SJSA1 (cell line): ENCODE measurements around the gene PEAK1. TPM values are rescaled to one million over a fixed set of nuclear protein-coding genes. Genes with fewer than 3 reads are reported as not detected.
"Not testable (repeated sequence)": the region's sequence is repeated elsewhere in the genome, so short reads cannot be mapped to it uniquely, and the experiment has no call there.

ENCODE experiments used
- DNase-seq, 2 experiments: peaks; one replicate each; pipeline ENCODE4 v3.0.0-alpha.2; 2015 to 2020; ENCODE audit warnings: low spot score in 2 of 2, low read depth in 1 of 2
- H3K27ac ChIP-seq: fragments of 250-450 bp; sonication (Bioruptor Pico); 2 replicates; pipeline ENCODE4 v1.5.1; 2020; ENCODE audit warnings: mild to moderate bottlenecking, moderate library complexity
- H3K27me3 ChIP-seq: fragments of 250-450 bp; sonication (Bioruptor Pico); replicated peaks from 2 replicates; pipeline ENCODE4 v1.5.1; 2020; ENCODE audit warnings: mild to moderate bottlenecking, moderate library complexity
- H3K36me3 ChIP-seq: fragments of 250-450 bp; sonication (Bioruptor Pico); 2 replicates; pipeline ENCODE4 v1.5.1; 2020; ENCODE audit warnings: mild to moderate bottlenecking
- H3K4me1 ChIP-seq: fragments of 250-450 bp; sonication (Bioruptor Pico); replicated peaks from 2 replicates; pipeline ENCODE4 v1.6.1; 2021; ENCODE audit warnings: mild to moderate bottlenecking
- H3K4me3 ChIP-seq: fragments of 250-450 bp; sonication (Bioruptor Pico); 2 replicates; pipeline ENCODE4 v1.5.1; 2020; ENCODE audit warnings: mild to moderate bottlenecking
- H3K9me3 ChIP-seq: fragments of 250-450 bp; sonication (Bioruptor Pico); replicated peaks from 2 replicates; pipeline ENCODE4 v1.5.1; 2020; ENCODE audit warnings: mild to moderate bottlenecking
- total RNA-seq: library from RNA; depleted of rRNA; stranded (reverse); fragments of >200 nt; shearing (Covaris generic); gene quantifications from 2 replicates; pipeline ENCODE4 v1.2.3, GENCODE V29; 2014

Gene PEAK1
- total RNA-seq, 1 experiment from 2014 or later, result 57.3 TPM

DNA sequence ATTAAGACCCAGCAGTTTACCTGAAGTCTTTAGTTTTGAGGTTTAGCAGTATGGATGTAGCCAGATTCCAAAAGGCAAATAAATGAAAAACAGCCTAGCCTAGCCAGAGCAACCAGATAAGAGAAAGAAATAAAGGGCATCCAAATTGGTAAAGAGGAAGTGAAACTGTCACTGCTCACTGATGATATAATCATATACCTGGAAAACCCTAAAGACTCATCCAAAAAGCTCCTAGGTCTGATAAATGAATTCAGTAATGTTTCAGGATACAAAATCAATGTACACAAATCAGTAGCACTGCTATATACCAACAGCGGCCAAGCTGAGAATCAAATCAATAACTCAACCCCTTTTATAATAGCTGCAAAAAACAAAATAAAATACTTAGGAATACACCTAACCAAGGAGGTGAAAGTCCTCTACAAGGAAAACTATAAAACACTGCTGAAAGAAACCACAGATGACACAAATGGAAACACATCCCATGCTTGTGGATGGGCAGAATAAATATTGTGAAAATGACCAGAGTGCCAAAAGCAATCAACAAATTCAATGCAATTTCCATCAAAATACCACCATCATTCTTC is 13.6 kb downstream of the PEAK1 start:
- not testable (repeated sequence) for DNase-seq, H3K9me3 ChIP-seq, H3K36me3 ChIP-seq

GRCh38 chr15:77402740-77403379 is 17.0 kb downstream of the PEAK1 start:
- peak overlapping the region; percentile 9; the same call in 1 of the 2 replicates for H3K27ac ChIP-seq
- peaks cover 15% of the 10 kb centered on the region for H3K4me1 ChIP-seq
- H3K36me3 ChIP-seq, result peaks cover 9% of the 10 kb centered on the region
- no peaks in the 10 kb centered on the region for H3K27me3 ChIP-seq
- DNase-seq, result peak in 1 of 2 experiments; percentile 35
- peaks cover 13% of the 10 kb centered on the region for H3K9me3 ChIP-seq
- H3K4me3 ChIP-seq, result no peak overlapping the region

More for the DNA sequence above, 13.6 kb downstream of the PEAK1 start:
- peaks cover 15% of the 10 kb centered on the region for H3K4me1 ChIP-seq
- H3K4me3 ChIP-seq, H3K27ac ChIP-seq, H3K27me3 ChIP-seq: not testable (repeated sequence)

DNA sequence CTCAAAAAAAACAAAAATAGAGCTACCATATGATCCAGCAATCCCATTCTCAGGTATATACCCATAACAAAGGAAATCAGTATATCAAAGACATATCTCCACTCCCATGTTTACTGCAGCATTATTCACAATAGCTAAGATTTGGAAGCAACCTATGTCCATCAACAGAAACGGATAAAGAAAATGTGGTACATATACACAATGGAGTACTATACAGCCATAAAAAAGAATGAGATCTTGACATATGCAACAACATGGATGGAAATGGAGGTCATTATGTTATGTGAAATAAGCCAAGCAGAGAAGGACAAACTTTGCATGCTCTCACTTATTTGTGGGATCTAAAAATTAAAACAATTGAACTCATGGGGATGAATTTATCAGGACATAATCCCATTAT is 19.6 kb downstream of the PEAK1 start:
- no peak overlapping the region for H3K4me3 ChIP-seq
- no peak overlapping the region for H3K27ac ChIP-seq
- H3K27me3 ChIP-seq, result no peaks in the 10 kb centered on the region
- peaks cover 13% of the 10 kb centered on the region for H3K9me3 ChIP-seq
- H3K36me3 ChIP-seq, result no peaks in the 10 kb centered on the region; the same call in 1 of the 2 replicates
- DNase-seq, result no peak
- peaks cover 8% of the 10 kb centered on the region for H3K4me1 ChIP-seq

- Histone ChIP-seq H3K27ac (no peak overlapping the region), H3K36me3 (no peaks in the 10 kb centered on the region; the same call in 1 of the 2 replicates), H3K4me3 (no peak overlapping the region), H3K27me3 (no peaks in the 10 kb centered on the region), H3K4me1 (peaks cover 8% of the 10 kb centered on the region), H3K9me3 (peaks cover 13% of the 10 kb centered on the region)
- DNase-seq, result no peak
Observed at GRCh38 chr15:77398927-77399326, 21.0 kb downstream of the PEAK1 start.

DNA sequence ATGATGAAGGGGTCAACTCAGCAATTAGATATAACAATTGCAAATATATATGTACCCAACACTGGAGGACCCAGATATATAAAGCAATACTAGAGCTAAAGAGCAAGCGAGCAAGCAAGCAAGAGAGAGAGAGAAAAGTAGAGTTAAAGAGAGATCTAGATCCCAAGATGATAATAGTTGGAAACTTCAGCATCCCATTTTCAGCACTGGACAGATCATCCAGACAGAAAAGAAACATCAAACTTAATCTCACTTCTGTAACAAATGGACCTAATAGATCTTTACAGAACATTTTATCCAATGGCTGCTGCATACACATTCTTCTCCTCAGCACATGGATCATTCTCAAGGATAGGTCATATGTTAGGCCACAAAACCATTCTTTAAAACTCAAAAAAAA is 23.2 kb downstream of the PEAK1 start:
- Histone ChIP-seq H3K4me1 (no peaks in the 10 kb centered on the region), H3K9me3 (peaks cover 13% of the 10 kb centered on the region), H3K4me3 (no peak overlapping the region), H3K27ac (no peak overlapping the region), H3K36me3 (no peaks in the 10 kb centered on the region; the same call in 1 of the 2 replicates), H3K27me3 (no peaks in the 10 kb centered on the region)
- no peak for DNase-seq

DNA sequence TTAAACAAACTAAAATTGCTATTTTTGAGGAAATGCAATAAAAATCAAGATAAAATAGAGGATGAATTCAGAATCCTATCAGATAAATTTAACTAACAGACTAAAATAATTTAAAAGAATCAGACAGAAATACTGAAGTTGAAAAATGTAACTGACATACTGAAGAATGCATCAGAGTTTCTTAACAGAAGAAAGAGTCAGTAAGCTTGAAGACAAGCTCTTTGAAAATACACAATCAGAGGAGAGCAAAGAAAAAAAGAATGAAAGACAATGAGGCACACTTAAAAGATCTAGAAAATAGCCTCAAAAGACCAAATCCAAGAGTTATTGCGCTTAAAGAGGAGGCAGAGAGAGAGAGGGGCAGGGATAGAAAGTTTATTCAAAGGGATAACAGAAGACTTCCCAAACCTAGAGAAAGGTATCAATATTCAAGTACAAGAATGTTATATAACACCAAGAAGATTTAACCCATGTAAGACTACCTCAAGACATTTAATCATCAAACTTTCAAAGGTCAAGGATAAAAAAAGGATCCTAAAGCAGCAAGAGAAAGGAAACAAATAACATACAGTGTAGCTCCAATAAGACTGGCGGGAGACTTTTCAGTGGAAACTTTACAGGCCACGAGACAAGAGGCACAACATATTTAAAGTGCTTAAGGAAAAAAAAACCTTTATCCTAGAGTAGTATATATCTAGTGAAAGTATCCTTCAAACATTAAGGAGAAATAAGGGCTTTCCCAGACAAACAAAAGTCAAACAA is 24.7 kb downstream of the PEAK1 start:
- no peak overlapping the region for H3K4me3 ChIP-seq
- H3K27ac ChIP-seq, result no peak overlapping the region

GRCh38 chr15:77393471-77393840 is 26.4 kb downstream of the PEAK1 start:
- H3K4me1 ChIP-seq, result no peaks in the 10 kb centered on the region; the same call in 1 of the 2 replicates
- H3K4me3 ChIP-seq, result no peak overlapping the region
- DNase-seq, result no peak
- H3K36me3 ChIP-seq, result peaks cover 7% of the 10 kb centered on the region; the same call in 1 of the 2 replicates
- H3K9me3 ChIP-seq, result peaks cover 4% of the 10 kb centered on the region
- no peak overlapping the region for H3K27ac ChIP-seq
- H3K27me3 ChIP-seq, result no peaks in the 10 kb centered on the region

More for the DNA sequence above, 24.7 kb downstream of the PEAK1 start:
- no peaks in the 10 kb centered on the region for H3K27me3 ChIP-seq
- H3K4me1 ChIP-seq, result no peaks in the 10 kb centered on the region; the same call in 1 of the 2 replicates
- DNase-seq, result no peak
- H3K9me3 ChIP-seq, result peaks cover 13% of the 10 kb centered on the region
- H3K36me3 ChIP-seq, result peaks cover 3% of the 10 kb centered on the region; the same call in 1 of the 2 replicates

DNA sequence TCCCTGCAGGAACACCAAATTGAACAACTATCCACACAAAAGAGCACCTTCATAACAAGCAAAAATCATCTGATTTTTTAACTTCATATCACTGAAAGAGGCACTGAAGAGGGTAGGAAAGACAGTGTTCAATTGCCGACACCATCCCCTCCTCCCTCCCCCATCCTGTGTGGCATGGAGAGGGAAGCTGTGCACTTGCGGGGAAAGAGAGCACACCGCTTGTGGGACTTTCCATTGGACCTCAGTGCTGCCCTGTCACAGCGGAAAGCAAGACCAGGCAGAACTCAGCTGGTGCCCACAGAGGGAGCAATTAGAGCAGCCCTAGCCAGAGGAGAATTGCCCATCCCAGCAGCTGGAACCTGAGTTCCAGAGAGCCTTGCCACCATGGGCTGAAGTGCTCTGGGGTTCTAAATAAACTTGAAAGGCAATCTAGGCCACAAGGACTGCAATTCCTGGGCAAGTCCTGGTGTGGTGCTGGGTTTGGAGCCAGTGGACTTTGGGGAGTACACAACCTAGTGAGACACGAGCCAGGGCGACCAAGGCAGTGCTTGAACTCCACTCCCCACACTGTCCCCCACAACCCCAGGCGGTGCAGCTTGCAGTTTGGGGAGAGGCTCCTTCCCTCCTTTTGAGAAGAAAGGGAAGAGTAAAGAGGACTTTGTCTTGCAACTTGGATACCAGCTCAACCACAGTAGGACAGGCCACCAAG is 27.0 kb downstream of the PEAK1 start:
- H3K9me3 ChIP-seq, result no peaks in the 10 kb centered on the region; the same call in 1 of the 2 replicates
- no peaks in the 10 kb centered on the region; the same call in 1 of the 2 replicates for H3K4me1 ChIP-seq
- DNase-seq, result no peak
- peaks cover 7% of the 10 kb centered on the region; the same call in 1 of the 2 replicates for H3K36me3 ChIP-seq
- H3K27ac ChIP-seq, result no peak overlapping the region
- H3K4me3 ChIP-seq, result no peak overlapping the region
- H3K27me3 ChIP-seq, result no peaks in the 10 kb centered on the region

DNA sequence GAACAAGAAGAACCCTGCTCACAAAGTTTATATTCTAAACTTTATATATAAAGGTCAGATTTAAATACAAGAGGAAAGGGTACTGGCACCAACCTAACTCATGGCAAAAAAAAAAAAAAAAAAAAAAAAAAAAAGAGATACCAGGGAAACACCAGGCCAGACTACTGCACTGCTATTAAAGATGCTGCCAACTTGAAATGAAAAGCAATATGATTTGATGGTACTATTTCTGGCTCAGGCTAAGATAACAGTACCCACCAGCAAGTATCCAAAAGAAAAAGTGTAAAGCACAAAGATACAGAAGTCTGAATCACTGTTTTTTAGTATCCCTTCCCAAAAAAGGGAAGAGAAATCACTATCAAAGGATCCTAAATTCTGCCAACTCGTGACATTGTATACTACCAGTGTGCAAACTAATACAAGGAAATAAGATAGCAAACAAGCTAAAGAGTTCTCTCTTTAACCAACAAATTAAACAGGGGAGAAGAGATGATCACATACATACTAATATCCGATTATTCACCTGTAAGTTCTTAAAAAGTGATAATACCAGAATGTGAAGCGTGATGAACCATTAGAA is 28.4 kb downstream of the PEAK1 start:
- Histone ChIP-seq H3K27ac (no peak overlapping the region), H3K4me3 (no peak overlapping the region), H3K27me3 (no peaks in the 10 kb centered on the region), H3K4me1 (no peaks in the 10 kb centered on the region; the same call in 1 of the 2 replicates), H3K9me3 (no peaks in the 10 kb centered on the region; the same call in 1 of the 2 replicates), H3K36me3 (peaks cover 7% of the 10 kb centered on the region; the same call in 1 of the 2 replicates)
- no peak for DNase-seq

- Histone ChIP-seq H3K4me1 (no peaks in the 10 kb centered on the region; the same call in 1 of the 2 replicates), H3K36me3 (0 out of 2 replicates have a peak, but pooled peaks cover 7% of the 10 kb centered on the region), H3K27me3 (no peaks in the 10 kb centered on the region), H3K27ac (no peak overlapping the region), H3K9me3 (no peaks in the 10 kb centered on the region), H3K4me3 (no peak overlapping the region)
- DNase-seq, result no peak
Observed at GRCh38 chr15:77387365-77388105, 32.4 kb downstream of the PEAK1 start.

DNA sequence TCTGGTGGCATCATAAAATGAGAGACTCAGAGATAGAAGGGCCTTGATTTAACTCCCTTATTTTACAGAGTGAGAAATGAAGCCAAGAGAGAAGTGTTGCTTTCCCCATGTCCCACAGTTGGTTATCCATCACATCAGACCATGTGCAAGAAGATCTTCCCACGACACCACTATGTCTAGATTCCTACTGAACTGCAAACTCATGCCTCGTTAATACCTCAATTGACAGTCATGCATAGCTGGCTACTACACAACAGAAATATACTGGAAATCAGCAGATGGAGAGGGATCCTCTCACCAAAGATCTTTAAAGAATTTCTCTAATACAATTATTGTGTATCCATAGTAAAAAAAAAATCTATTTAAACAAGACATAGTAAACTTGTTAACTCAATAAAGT is 33.3 kb downstream of the PEAK1 start:
- no peaks in the 10 kb centered on the region; the same call in 1 of the 2 replicates for H3K4me1 ChIP-seq
- no peaks in the 10 kb centered on the region for H3K9me3 ChIP-seq
- H3K4me3 ChIP-seq, result no peak overlapping the region
- no peaks in the 10 kb centered on the region for H3K27me3 ChIP-seq
- DNase-seq, result no peak
- 0 out of 2 replicates have a peak, but pooled peaks cover 7% of the 10 kb centered on the region for H3K36me3 ChIP-seq
- H3K27ac ChIP-seq, result no peak overlapping the region

DNA sequence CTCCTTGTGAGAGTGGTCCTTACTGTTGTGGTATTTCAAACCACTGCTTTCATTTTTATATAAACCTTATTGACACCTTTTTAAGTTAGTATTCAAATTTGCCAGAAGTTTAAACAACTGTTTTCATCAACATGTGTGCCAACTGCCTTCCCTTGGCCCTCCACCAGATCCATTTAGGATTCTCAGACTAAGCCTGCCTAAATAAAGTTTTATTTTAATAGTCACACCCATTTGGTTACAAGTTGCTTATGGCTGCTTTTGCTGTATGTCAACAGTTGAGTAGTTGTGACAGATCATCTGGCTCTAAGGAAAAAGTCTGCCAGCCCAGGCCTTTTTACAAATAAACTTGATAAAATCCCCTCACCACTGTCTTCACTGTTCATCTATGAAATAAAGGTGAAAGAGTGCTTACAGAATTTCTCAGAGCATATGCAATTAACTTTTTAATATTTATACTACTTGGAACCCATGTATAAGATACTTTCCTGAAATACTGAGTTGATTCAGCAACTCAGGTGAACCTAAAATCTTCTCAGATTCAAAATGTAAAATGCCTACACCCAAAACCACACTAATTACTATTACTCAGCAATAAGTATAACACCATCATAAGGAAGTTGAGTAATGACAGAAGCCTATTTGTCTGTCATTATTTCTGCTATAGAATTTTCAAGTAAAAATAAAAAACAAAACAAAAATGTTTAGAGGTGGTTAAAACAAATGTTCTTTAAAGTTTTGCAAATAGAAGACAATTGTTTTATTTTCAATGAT is 35.1 kb downstream of the PEAK1 start:
- H3K9me3 ChIP-seq, result no peaks in the 10 kb centered on the region
- H3K27ac ChIP-seq, result no peak overlapping the region
- no peaks in the 10 kb centered on the region for H3K4me1 ChIP-seq
- no peaks in the 10 kb centered on the region for H3K27me3 ChIP-seq
- DNase-seq, result no peak
- no peaks in the 10 kb centered on the region for H3K36me3 ChIP-seq
- no peak overlapping the region for H3K4me3 ChIP-seq
